ENCODE results near the gene RAB9A.

GRCh38 chrX:13685126-13685763, 3.7 kb upstream of the RAB9A start:
- no peak for TF ChIP-seq CTCF (IDR thresholded peaks at IDR 0.05 in 8 of 11, conservative IDR thresholded peaks at IDR 0.05 in 3 of 11)
- no peak for TF ChIP-seq POLR2A (IDR thresholded peaks at IDR 0.05)
